HS-27A (cell line): ENCODE measurements around the gene PKD1.

Experiments used
- DNase-seq: peaks from one replicate; pipeline ENCODE4 v3.0.0-alpha.2; 2012; ENCODE audit warnings: low read depth, missing footprints

The PKD1 gene

DNA sequence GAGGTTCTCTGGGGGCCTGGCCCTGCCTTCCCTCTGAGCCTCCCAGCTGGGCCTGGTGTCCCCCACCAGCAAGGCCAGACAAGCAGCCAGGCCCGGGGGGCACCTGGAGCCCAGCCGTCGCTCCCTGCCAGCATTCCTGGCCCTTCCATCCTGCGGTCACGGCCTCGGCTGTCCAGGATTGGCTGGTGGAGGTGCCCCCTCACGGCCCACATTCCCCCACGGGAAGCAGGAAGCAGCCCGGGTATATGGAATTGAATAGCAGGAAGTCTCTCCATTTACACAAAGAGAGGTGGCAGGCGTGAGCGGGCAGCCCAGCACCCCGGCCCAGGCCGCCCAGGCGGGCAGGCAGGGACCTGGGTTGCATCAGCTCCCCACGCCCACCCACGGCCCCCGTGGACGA lies 34.4 kb upstream of the PKD1 start:
- no peak for DNase-seq

DNA sequence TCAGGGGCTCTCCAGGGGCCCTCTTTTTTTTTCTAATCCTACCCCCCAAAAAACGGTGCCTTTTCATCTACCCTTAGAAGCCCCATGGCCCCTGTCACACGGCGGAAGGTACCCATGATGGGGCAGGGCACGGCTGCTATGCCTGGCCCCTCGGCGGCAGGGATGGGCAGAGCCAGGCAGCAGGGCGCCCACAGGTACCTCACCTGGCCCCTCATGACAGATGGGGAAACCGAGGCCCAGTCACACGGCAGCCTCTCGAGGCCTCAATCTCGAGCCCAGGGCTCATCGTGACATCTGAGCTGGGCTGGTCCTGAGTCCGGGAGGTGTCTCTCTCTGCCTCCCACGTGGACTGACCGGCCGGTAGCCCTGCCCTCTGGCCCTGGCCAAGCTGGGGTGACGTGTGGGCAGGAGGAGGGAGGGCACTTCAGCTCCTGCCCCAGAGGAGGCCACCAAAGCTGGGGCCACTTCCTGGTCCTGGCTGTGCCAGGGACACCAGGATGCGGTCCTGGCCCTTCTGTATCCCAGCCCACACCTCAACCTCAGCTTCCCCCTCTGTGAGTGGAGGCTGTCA lies 31.5 kb upstream of the PKD1 start:
- DNase-seq = no peak

DNA sequence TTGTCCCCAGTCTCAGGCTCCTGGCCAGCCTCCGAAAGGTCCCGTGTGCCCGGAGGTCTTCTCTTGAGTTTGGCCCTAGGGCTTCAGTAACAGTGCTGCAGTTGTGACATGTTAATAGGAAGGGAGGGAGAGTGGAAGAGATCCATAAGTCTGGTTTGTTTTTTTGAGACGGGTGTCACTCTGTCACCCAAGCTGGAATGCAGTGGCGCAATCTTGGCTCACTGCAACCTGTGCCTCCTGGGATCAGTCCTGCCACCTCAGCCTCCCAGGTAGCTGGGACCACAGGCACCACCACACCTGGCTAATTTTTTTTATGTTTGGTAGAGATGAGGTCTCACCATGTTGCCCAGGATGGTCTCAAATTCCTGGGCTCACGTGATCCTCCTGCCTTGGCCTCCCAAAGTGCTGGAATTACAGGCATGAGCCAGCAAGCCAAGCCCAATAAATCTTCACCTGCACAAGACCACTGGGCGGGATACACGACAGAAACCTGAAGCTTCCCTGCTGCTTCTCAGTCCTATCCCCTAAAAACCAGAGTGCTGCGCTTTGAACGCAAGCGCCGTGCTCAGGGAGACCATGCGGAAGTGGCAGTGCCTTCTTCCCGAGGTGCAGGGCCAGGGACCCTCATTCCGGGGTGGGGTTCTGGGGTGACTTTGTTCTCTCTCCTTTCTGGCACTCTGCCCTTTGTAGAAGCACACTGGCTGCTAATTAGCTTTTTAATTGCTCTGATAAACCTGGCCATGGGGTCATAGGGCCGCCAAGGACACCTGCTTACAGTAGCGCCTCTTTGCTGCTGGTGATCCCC lies 30.8 kb upstream of the PKD1 start:
- DNase-seq = no peak

DNA sequence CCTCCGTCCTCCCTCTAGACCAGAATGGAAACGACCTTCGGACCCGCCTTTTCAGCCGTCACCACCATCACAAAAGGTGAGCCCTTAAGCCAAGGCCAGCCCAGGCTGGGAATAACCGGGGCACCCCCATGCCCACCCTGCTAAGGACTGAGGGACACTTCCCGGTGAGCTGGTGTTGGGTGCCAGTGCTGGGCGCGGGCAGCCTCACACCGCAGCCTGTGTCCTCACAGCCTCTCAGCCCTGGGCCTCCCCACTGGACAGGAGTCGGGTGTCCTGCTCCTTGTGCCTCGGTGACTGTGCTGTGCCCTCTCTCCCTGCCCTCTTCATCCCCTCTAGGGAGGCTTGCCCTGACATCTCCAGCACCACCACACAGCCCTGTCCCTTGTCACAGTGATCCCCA lies 30.2 kb upstream of the PKD1 start:
- DNase-seq = no peak

DNA sequence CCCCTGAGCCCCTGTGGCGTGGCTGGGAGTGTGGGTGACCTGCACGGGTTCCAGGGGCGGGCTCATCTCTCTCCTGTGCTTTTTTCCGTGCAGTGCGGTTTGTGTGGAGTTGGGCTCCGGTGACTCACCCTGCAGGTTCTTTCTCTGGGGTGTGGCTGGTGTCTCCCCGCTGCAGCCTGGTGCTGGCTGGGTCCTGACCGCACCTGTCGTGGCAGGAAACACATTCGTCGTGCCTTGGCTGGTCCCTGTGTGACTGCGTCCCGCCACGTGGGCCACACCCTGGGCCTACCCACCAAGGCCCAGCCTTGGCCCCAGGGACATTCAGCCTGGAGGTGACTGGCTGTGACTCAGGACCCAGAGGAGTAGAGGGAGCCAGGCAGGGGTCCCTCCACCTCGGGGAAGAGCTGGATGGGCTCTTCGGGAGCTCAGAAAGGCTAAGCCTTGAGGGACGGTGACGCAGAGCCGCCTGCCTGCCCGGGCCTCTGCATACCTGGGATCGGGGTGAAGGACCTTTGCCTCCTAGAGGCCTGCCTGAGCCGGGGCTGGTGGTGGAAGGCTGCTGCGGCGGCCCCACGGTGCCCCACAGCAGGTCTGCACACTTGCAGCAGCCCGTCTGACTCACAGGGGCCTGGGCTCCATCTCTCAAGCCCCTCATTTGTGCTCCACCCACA lies 27.6 kb upstream of the PKD1 start:
- DNase-seq = no peak

DNA sequence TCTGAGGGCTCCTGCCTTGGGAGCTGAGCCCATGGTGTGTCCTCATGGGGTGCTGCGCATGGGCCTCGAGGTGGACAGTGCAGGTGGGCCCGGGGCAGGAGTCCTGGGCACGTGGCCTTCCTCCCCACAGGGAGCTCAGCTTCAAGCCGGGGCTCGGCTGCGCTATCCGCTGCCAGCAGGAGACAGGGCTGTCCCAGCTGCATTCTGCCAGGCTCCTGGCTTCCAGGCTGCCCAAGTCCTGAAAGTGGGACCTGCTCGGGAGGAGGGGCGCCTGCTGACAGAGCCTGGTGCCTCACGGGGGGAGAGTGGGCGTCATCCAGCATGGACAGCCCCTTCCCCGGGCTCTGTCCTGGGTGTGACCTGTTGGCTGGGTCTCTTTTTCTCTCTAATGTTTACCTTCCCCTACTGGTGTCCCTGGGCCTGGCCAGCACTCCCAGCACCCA lies 27.0 kb upstream of the PKD1 start:
- DNase-seq = no peak

DNA sequence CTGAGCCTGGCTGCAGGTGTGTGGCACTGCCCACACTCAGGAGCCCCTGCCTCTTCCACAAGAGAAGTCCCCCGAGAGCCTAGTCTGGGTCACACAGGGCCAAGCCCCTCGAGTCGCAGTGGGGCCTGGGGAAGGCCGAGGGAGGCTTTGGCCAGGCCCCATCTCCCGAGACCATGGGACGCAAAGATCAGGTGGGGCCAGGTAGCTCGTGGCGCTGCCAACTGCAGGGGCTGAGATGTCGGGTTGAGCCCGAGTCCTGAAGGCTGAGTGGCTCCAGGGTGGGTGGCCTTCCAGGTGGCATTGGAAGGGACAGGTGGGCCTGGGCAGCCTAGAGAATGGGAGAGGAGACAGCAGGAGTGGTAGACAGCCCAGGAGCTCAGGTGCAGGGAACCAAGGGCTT lies 26.2 kb upstream of the PKD1 start:
- no peak for DNase-seq

DNA sequence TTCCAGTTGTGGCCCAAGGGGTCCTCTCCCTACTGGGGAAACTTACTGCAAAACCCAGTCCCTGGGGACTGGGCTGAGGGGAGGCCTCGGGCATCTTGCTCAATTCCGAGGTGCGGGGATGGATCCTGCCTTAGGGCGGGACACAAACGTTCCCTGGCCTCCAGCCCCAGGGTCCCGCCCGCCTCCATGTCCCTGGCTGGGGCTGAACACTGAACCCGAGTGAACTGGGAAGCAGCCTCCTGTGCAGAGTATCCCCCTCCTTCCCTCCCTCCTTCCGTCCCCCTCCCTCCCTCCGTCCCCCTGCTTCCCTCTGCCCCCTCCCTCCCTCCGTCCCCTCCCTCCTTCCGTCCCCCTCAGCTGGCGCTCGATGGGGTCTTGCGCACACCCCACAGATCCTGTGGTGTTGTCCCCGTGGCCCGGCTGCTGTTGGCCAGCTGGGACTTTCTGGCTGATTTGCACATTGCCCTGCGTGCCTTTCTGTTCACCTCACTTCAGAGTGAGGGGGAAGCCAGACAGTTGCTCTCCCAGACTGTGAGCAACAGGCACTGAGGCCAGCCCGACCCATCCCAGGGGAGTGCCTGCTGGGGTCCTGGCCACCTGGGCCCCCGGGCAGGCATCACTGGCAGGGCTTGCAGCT lies 25.3 kb upstream of the PKD1 start:
- DNase-seq = no peak

DNA sequence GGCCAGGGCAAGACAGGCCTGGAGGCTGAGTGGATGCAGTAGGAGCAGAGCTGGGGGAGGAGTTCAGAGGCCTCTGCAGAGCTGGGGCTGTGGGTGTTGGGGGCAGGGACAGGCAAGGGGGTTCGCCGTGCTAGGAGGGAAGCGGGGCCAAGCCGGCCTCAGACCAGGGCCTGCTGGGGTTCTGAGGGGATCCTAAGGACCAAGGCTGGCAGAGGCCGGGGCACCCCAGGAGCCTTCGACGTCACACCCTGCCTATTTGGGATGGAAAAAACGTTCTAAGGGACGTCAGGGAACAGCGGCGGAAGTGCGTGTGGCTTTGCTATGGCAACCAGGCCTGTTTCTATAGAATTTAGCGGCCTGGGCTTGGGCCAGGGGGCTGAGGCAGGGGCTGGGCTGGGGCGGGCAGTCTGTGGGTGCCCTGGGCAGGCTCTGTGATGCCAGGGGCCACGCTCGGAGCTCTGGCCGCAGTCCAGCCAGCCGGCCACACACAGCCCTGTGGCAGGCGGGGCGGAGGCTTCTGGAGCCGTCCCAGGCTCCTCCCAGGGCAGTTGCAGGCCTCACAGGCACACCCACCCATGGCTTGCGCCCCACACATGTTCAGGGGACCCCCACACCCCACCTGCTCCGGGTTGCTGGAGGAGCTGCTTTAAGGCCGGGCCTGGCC lies 23.6 kb upstream of the PKD1 start:
- no peak for DNase-seq

DNA sequence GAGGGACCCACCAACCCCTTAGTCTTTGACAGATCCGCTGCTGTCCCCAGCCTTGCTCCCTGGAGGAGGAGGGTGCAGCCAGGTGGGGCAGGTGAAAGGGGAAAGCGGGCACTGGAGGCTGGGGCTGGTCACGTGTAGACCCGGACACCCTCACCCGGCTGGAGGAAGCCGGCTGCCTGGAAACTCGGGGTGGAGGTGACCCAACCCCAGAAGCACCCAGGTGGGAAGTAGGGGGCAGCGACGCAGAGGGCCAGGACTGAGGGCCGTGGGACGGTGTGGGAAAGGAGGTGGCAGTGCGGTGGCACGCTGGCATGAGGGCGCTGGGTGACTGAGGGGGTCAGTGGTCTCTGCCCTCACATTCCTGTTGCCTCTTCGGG lies 22.6 kb upstream of the PKD1 start:
- no peak for DNase-seq

DNA sequence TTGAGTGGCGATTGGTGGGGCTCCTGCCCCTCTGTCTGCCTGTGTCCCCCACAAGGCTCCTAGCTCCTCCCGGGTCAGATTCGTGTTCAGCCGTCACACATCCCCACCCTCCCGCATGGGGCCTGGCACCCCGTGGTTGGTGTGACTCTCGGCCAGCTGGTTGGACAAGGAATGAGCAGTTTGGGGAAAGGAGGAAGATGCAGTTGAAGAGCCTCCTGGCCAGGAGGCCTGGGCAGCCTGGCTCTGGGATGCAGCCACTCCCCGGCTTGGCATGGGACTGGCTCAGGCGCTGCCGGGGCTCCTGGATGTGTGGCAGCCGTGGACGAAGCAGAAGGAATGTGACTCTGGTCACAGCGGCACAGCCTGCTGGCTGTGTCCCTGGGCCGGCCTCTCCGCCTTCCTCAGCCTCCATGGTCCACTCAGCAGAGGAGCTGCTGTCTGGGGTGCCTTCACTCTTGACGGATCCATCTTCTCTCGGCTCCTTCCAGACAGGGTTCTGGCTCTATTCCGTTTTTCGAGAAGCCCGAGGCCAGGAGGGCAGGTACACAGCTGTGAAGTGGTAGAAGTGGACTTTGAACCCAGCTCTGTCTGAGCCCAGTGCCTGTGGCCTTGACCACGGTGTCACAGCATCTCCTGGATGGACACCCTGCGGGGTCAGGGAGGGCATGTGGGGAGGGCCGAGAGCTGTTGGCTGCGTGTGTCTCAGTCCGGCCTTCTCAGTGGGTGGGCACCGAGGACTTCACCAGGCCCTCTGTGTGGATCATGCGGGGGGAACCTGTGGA lies 22.0 kb upstream of the PKD1 start:
- no peak for DNase-seq

DNA sequence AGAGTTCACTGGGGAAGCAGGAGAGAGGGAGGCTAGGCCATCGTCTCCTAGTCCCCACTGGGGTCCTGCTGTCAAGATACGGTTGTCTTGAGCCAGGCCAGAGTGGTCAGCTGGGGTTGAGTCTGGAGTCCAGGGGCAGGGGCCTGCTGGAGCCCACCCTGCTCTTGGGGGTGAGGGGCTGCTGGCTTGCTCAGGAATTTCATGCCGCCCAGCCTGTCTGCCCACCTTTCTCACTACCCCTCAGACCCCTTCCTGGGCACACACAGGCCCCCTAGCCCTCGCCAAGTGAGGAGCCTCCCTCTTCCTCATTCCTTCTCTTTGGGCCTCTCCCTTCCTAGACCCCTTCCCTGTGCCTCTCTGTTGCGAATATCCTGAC lies 21.1 kb upstream of the PKD1 start:
- DNase-seq = no peak

DNA sequence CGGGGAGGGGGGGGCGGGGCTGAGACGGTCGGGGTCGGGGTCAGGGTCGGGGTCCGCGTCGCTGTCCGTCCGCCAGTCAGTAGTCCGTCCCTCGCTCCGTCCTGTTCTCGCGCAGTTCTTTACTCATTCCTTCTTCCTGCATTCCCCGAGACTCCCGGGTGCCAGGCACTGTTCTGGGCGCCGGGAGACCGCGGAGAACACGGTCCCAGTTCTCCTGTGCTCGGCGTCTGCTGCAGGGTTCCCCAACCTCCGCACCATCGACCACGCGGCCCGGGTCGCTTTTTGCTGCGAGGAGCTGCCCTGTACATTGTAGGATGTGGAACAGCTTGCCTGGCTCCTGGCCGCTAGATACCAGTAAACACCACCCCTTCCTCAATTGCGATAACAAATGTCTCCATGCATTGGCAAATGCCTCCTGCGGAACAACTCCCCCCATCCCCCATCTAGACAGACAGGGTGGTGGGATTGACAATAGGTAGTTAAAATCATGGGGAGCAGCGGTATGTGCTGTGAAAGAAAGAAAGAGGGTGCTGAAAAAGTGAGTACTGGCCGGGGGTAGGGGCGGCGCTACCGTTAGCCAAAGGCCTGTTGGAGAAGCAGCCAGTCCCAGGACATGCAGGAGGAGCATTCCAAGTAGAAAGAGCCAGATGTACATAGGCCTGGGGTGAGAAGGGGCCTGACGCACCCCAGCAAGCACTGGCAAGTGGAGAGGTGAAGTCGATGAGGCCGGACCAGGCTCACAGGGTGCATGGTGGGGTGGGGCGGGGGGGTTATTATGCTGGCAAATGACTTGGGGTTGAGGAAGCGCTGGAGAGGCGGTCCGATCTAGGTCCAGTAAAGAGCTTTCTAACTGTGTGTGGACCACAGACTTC lies 20.5 kb upstream of the PKD1 start:
- no peak for DNase-seq

DNA sequence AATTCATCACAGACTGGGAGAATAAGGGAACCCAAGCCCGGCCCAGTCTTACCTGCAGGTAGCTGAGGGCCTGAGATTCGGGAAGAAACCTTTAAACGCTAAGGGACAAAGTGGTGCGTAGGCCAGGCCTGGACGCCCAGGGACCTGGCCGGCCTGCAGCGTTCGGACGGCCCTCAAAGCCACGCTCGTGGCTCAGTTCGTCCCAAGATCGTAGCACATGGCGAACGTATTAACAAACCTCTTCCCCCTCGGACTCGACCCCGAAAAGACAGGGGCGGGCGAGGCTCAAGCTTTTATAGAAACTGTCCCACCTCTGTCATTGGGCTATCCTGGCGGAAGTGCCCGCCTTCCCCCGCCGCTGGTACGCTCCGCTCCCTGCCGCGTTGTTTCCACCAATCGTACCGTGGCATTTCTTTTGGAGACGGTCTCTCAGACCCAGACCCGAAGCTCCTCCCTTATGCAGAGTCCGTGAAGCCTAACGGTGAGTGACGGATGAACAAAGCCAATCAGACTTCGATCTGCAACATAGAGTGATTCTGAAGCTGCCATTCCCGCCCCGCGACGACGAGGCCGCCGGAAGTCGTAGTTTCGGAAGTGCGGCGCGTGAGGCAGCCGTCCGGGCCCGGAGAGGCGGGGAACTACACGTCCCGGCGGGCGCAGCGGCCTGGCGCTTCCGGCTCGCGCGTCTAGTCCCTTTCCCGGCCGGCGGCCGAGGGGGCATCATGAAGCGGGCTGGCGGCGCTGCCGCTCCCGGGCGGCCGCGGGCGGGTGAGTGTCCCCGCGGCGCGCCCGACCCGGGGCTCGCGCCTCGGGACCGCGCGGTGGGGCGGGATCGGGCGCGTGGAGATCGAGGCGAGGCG lies 19.6 kb upstream of the PKD1 start, which contains the start of gene TRAF7:
Gene TRAF7 (plus strand): TSS at position 692 of the 860 bp plus-strand sequence. CDS start 8,139 bp downstream, outside the sequence.
- peak; percentile 99 for DNase-seq

DNA sequence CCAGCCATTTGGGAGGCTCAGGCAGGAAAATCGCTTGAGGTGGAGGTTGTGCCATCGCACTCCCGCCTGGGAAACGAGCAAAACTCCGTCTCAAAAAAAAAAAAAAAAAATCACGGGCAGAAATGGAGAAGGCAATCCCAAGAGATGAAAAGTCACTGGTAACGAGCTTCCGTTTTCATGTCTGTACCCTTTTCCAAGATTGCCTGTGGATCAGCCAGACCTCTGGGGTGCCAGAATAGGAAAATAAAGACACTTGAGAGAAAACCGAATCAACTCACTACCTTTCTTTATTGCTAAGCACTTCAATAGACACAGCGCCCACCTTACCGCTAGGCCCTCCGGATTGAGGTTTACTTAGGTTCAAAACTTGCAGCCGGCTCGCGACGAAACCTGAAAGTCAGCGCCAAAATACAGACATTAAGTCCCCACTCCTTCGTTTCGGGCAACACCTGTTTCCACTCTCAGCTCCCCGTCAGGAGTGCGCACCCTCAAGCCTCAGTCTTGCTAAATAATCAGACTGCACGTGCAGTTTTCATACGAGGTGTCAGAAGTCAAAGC lies 18.9 kb upstream of the PKD1 start:
- no peak for DNase-seq

DNA sequence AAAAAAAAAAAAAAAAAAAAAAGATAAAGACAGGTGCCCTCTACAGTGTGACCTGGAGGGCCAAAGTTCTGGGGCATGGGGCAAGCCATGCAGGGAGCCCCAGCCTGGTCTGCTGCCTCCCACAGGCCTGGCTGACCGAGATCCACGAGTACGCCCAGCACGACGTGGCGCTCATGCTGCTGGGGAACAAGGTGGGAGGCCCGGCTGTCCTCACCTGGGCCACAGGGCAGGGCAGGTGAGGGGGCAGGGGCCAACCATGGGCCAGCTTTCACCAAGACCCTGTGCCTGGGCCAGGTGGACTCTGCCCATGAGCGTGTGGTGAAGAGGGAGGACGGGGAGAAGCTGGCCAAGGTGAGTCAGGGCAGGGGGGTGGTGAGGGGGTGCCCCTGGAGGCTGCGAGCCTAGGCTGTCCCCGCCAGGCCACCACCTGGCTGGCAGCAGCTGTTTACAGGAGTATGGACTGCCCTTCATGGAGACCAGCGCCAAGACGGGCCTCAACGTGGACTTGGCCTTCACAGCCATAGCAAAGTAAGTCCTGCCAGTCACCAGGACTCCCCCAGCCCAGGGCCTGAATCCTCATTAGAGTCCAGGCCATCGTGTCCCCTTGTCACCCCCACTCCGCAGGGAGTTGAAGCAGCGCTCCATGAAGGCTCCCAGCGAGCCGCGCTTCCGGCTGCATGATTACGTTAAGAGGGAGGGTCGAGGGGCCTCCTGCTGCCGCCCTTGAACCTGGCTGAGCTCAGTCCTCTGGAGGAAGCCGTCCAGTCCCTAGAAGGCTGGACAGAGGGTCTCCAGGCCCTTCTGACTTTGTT lies 17.2 kb upstream of the PKD1 start:
- no peak for DNase-seq

DNA sequence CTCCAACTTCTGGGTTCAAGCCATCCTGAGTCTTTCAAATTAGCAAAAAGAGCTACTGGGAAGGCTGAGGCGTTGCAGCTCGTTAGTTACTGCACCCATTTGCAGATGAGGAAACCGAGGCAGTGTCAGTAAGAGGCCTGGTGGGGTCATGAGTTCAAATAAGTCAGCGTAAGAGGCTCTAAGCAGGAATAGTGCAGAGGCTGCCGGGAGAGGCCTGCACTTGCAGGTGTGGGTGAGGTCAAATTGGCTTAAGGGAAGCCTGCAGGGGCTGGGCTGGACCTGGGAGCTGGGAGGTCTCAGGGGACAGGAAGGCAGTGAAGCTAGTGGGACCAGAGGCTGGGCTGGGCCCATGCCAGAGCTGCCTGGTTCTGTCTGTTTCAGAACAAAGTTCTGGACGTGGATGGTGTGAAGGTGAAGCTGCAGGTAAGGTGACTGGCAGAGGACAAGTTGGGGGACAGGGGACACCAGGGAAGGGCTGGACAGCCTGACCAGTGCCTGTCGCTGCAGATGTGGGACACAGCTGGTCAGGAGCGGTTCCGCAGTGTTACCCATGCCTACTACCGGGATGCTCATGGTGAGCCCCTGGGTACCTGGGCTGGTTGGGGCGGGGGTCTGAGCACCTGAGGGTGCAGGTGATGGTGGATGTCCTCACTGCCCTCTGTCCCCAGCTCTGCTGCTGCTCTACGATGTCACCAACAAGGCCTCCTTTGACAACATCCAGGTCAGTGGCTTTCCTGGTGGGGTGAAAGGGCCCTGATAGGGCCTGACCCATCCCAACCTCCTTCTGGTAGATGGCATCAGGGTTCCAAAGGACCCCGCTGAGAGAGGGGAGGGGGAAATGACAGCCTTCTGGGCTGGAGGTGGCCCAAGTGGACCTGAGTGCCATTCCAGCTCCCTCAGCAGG lies 15.7 kb upstream of the PKD1 start:
- no peak for DNase-seq
